IMR-90 (cell line): Measurements from ENCODE around the gene TAF11L3. TPM values are rescaled to one million over a fixed set of nuclear protein-coding genes. Genes with fewer than 3 reads are reported as not detected.
"Not testable (repeated sequence)": the region's sequence is repeated elsewhere in the genome, so short reads cannot be mapped to it uniquely, and the experiment has no call there.

Experiments
- ATAC-seq: fragments of 200-7000 bp; cut with Tn5 transposase; 2 replicates; pipeline ENCODE4 v1.9.1; 2020; ENCODE audit warnings: low read depth, mild to moderate bottlenecking, moderate library complexity
- BruUV-seq: library from RNA; stranded (reverse); fragments of 400-500 nt; replicated peaks from 2 replicates; lab custom pipeline; 2021; lab: Mats Ljungman, UMichigan
- CTCF ChIA-PET: fragments of 300-600 bp; formaldehyde crosslinking; extraction: SDS; loops from one replicate; lab custom pipeline; 2021; ENCODE audit warnings: antibody characterized with exemption; lab: Yijun Ruan, JAX
- POLR2A ChIA-PET: fragments of 300-600 bp; sonication (Branson Sonifier 250); formaldehyde crosslinking; loops from one replicate; lab custom pipeline; 2022; ENCODE audit warnings: antibody characterized with exemption; ENCODE audit not compliant: unreplicated experiment; lab: Charles Lee
- DNase-seq: peaks from one replicate; pipeline ENCODE4 v3.0.0; 2013
- H2AFZ ChIP-seq: replicated peaks from 2 replicates; pipeline ENCODE3; 2013; ENCODE audit warnings: low read length, mild to moderate bottlenecking; ENCODE audit not compliant: poor library complexity
- H2AK5ac ChIP-seq: 2 replicates; pipeline ENCODE4 v1.6.1; 2013; ENCODE audit warnings: low read depth, low read length, inconsistent platforms
- H2AK9ac ChIP-seq: replicated peaks from 2 replicates; pipeline ENCODE3; 2013; ENCODE audit warnings: mild to moderate bottlenecking, low read depth, low read length, moderate library complexity; ENCODE audit not compliant: poor library complexity
- H2BK120ac ChIP-seq: 2 replicates; pipeline ENCODE4 v1.6.1; 2013; ENCODE audit warnings: low read depth, low read length, inconsistent platforms
- H2BK15ac ChIP-seq: 3 replicates; pipeline ENCODE4 v1.6.1; 2013; ENCODE audit warnings: low read depth, low read length, inconsistent platforms
- H2BK20ac ChIP-seq: 2 replicates; pipeline ENCODE4 v1.6.1; 2013; ENCODE audit warnings: low read depth, mild to moderate bottlenecking, inconsistent platforms, low read length, moderate library complexity
- H2BK5ac ChIP-seq: 2 replicates; pipeline ENCODE4 v1.6.1; 2013; ENCODE audit warnings: mild to moderate bottlenecking, low read depth, low read length, inconsistent platforms; ENCODE audit not compliant: poor library complexity, severe bottlenecking
- H3K14ac ChIP-seq: replicated peaks from 2 replicates; pipeline ENCODE4 v1.6.1; 2013; ENCODE audit warnings: low read depth, low read length, inconsistent platforms
- H3K18ac ChIP-seq: 2 replicates; pipeline ENCODE4 v1.6.1; 2013; ENCODE audit warnings: low read depth, low read length, control low read depth
- H3K23ac ChIP-seq: 2 replicates; pipeline ENCODE4 v1.6.1; 2013; ENCODE audit warnings: low read depth, low read length, inconsistent platforms
- H3K27ac ChIP-seq: 2 replicates; pipeline ENCODE4 v1.5.1; 2013; ENCODE audit warnings: mild to moderate bottlenecking, control low read depth, low read length; ENCODE audit not compliant: insufficient read depth
- H3K27me3 ChIP-seq: 2 replicates; pipeline ENCODE4 v1.6.1; 2013; ENCODE audit warnings: low read length; ENCODE audit not compliant: control insufficient read depth, insufficient read depth
- H3K36me3 ChIP-seq: 2 replicates; pipeline ENCODE4 v1.6.1; 2013; ENCODE audit warnings: low read length, mixed read lengths; ENCODE audit not compliant: control insufficient read depth, insufficient read depth
- H3K4ac ChIP-seq: 2 replicates; pipeline ENCODE4 v1.6.1; 2013; ENCODE audit warnings: low read depth, low read length, inconsistent platforms
- H3K4me1 ChIP-seq: 2 replicates; pipeline ENCODE4 v1.6.1; 2013; ENCODE audit warnings: low read length, mixed read lengths; ENCODE audit not compliant: control insufficient read depth, insufficient read depth
- H3K4me2 ChIP-seq: 2 replicates; pipeline ENCODE4 v1.6.1; 2013; ENCODE audit warnings: low read depth, mild to moderate bottlenecking, control low read depth, low read length, moderate library complexity
- H3K4me3 ChIP-seq: 2 replicates; pipeline ENCODE4 v1.5.1; 2013; ENCODE audit warnings: low read depth, mild to moderate bottlenecking, control low read depth, low read length, moderate library complexity; ENCODE audit not compliant: insufficient read depth
- H3K56ac ChIP-seq: 2 replicates; pipeline ENCODE4 v1.6.1; 2013; ENCODE audit warnings: low read length, inconsistent platforms; ENCODE audit not compliant: insufficient read depth; ENCODE audit errors: extremely low read depth
- H3K79me1 ChIP-seq, 2 experiments: 2 replicates each; pipeline ENCODE4 v1.6.1; 2013; ENCODE audit warnings: low read length in 2 of 2, inconsistent platforms in 1 of 2, low read depth in 1 of 2
- H3K9ac ChIP-seq: 2 replicates; pipeline ENCODE4 v1.6.1; 2013; ENCODE audit warnings: low read depth, low read length, control low read depth
- H3K9me1 ChIP-seq: 2 replicates; pipeline ENCODE4 v1.6.1; 2013; ENCODE audit warnings: low read length, inconsistent platforms; ENCODE audit not compliant: insufficient read depth
- H3K9me3 ChIP-seq: 2 replicates; pipeline ENCODE4 v1.6.1; 2013; ENCODE audit warnings: low read length; ENCODE audit not compliant: control insufficient read depth, insufficient read depth
- H4K20me1 ChIP-seq: 2 replicates; pipeline ENCODE4 v1.6.1; 2013; ENCODE audit warnings: low read length, inconsistent platforms; ENCODE audit not compliant: insufficient read depth
- H4K5ac ChIP-seq: 2 replicates; pipeline ENCODE4 v1.6.1; 2013; ENCODE audit warnings: mild to moderate bottlenecking, low read depth, low read length, control low read depth
- H4K8ac ChIP-seq, 2 experiments: 2 replicates each; pipeline ENCODE4 v1.6.1; 2013; ENCODE audit warnings: low read depth in 2 of 2, low read length in 2 of 2, control low read depth in 1 of 2, inconsistent platforms in 1 of 2
- H4K91ac ChIP-seq: 2 replicates; pipeline ENCODE4 v1.6.1; 2013; ENCODE audit warnings: low read depth, low read length, inconsistent platforms; ENCODE audit not compliant: insufficient read depth
- WGBS, 2 experiments: methylation state at CpG; one replicate each; pipeline versions ENCODE4 v1.1.5 to v1.1.7; 2013; ENCODE audit warnings: missing lambda C conversion rate in 2 of 2; ENCODE audit not compliant: insufficient read length in 1 of 2; ENCODE audit errors: extremely low coverage in 2 of 2; 5-methylcytosine and 5-hydroxymethylcytosine counted together
- dilution Hi-C: fragments of 300-500 bp; cut with HindIII; formaldehyde crosslinking; loops from one replicate; pipeline ENCODE4 v1.14.3; 2018; ENCODE audit warnings: low sequenced_read_pairs; ENCODE audit not compliant: unreplicated experiment
- in situ Hi-C: fragments of 300-500 bp; cut with MboI; formaldehyde crosslinking; loops from 3 replicates; pipeline ENCODE4 v1.14.3; 2019; ENCODE audit warnings: low sequenced_read_pairs, inconsistent platforms, mixed read lengths
- intact Hi-C: fragments of 100-400 bp; cut with micrococcal nuclease; formaldehyde crosslinking; loops from 2 replicates; pipeline ENCODE4 v1.10.0; 2022
- polyA plus RNA-seq, 3 experiments: library from polyadenylated mRNA; depleted of rRNA; stranded (reverse); fragments of >200 nt; gene quantifications; 2 replicates each; pipeline ENCODE4 v1.2.3, GENCODE V29; 2012; ENCODE audit warnings: low replicate concordance in 1 of 3
- total RNA-seq: library from RNA; depleted of rRNA; stranded (reverse); fragments of >200 nt; gene quantifications from 2 replicates; pipeline ENCODE4 v1.2.3, GENCODE V29; 2012

TAF11L3 gene
- total and polyA plus RNA-seq, 2 of the 4 experiments (the other 2 are of a cell fraction), result not detected

GRCh38 chr5:17486464-17487173 is 31.5 kb upstream of the TAF11L3 start:
- WGBS, 2 experiments, result no CpG with 5 or more reads among the region's 10 CpGs
- H4K91ac ChIP-seq, intact Hi-C loops, H3K18ac ChIP-seq, H3K4ac ChIP-seq, H3K9ac ChIP-seq, H4K5ac ChIP-seq, ATAC-seq, POLR2A ChIA-PET, DNase-seq, H2AFZ ChIP-seq, H3K9me1 ChIP-seq, H3K36me3 ChIP-seq, H4K20me1 ChIP-seq, H3K56ac ChIP-seq, H2AK5ac ChIP-seq, in situ Hi-C loops, H2BK120ac ChIP-seq, H2BK5ac ChIP-seq, H3K79me1 ChIP-seq, H3K4me3 ChIP-seq, dilution Hi-C loops, BruUV-seq, H3K9me3 ChIP-seq, H3K14ac ChIP-seq, H3K4me2 ChIP-seq, H2AK9ac ChIP-seq, CTCF ChIA-PET, H3K4me1 ChIP-seq, H2BK15ac ChIP-seq, H3K27me3 ChIP-seq, H4K8ac ChIP-seq, H3K23ac ChIP-seq, H3K27ac ChIP-seq, H2BK20ac ChIP-seq: not testable (repeated sequence)
